Mesothelial cell of epicardium (in vitro differentiated cells): ENCODE results near the gene AK3. TPM values are rescaled to one million over a fixed set of nuclear protein-coding genes. Genes with fewer than 3 reads are reported as not detected.
"Not testable (repeated sequence)": the region's sequence is repeated elsewhere in the genome, so short reads cannot be mapped to it uniquely, and the experiment has no call there.

Experiments
- DNase-seq, 2 experiments: peaks; one replicate each; pipeline ENCODE4 v3.0.0; 2021; ENCODE audit warnings: low spot score in 2 of 2; ENCODE audit not compliant: unreplicated experiment in 2 of 2
- H3K27ac Mint-ChIP-seq: 2 replicates; pipeline ENCODE4 v1.8.0; 2021; ENCODE audit warnings: mixed read lengths
- H3K27me3 Mint-ChIP-seq: 2 replicates; pipeline ENCODE4 v1.8.0; 2021; ENCODE audit warnings: low read depth, mixed read lengths
- H3K36me3 Mint-ChIP-seq: 2 replicates; pipeline ENCODE4 v1.8.0; 2021; ENCODE audit warnings: mixed read lengths
- H3K4me1 Mint-ChIP-seq: 2 replicates; pipeline ENCODE4 v1.8.0; 2021; ENCODE audit warnings: mixed read lengths
- H3K4me3 Mint-ChIP-seq: 2 replicates; pipeline ENCODE4 v1.8.0; 2021; ENCODE audit warnings: mild to moderate bottlenecking, moderate library complexity, mixed read lengths
- H3K9me3 Mint-ChIP-seq: 2 replicates; pipeline ENCODE4 v1.8.0; 2021; ENCODE audit warnings: mixed read lengths
- CTCF ChIP-seq: fragments of 200-600 bp; sonication (generic); IDR thresholded peaks from one replicate; pipeline ENCODE4 v1.5.0; 2021; ENCODE audit warnings: antibody characterized with exemption; ENCODE audit not compliant: unreplicated experiment
- total RNA-seq: library from RNA; stranded (reverse); gene quantifications from 3 replicates; pipeline ENCODE4 v1.2.1, GENCODE V29; 2021

The AK3 gene
- total RNA-seq, 1 donor from 2014 or later = 57.2 TPM

GRCh38 chr9:4663956-4664355 is 77.0 kb downstream of the AK3 start:
- H3K36me3 Mint-ChIP-seq = peaks cover 5% of the 10 kb centered on the region
- no peak for DNase-seq
- peaks cover 50% of the 10 kb centered on the region for H3K4me1 Mint-ChIP-seq
- H3K9me3 Mint-ChIP-seq = peaks cover 3% of the 10 kb centered on the region
- H3K4me3 Mint-ChIP-seq = peak overlapping the region; percentile 2
- no peaks in the 10 kb centered on the region for H3K27me3 Mint-ChIP-seq
- H3K27ac Mint-ChIP-seq = peak overlapping the region; percentile 26
- TF ChIP-seq CTCF = no peak

GRCh38 chr9:4662989-4663792 is 77.8 kb downstream of the AK3 start:
- Mint-ChIP-seq H3K4me3 (peak overlapping the region; percentile 80), H3K27me3 (no peaks in the 10 kb centered on the region), H3K36me3 (peaks cover 5% of the 10 kb centered on the region), H3K9me3 (peaks cover 3% of the 10 kb centered on the region), H3K4me1 (peaks cover 50% of the 10 kb centered on the region), H3K27ac (peak overlapping the region; percentile 39)
- DNase-seq = no peak
- TF ChIP-seq CTCF = no peak

- Mint-ChIP-seq H3K36me3 (peaks cover 5% of the 10 kb centered on the region), H3K27ac (peak within 1 kb of the TSS; percentile 83), H3K9me3 (peaks cover 3% of the 10 kb centered on the region), H3K27me3 (no peaks in the 10 kb centered on the region), H3K4me3 (peak within 1 kb of the TSS; percentile 80), H3K4me1 (peaks cover 50% of the 10 kb centered on the region)
- DNase-seq = peak; percentile 60 to 85
- TF ChIP-seq CTCF = peak; percentile 13
Observed at GRCh38 chr9:4662108-4662988, 78.7 kb downstream of the AK3 start, which contains the start of gene PLPP6. PLPP6 (plus strand) TSS chr9:4662294; CDS start chr9:4662376, 82 bp downstream.

GRCh38 chr9:4661611-4662010 is 79.4 kb downstream of the AK3 start:
- TF ChIP-seq CTCF = no peak
- H3K27ac Mint-ChIP-seq = peak overlapping the region; percentile 83
- no peaks in the 10 kb centered on the region for H3K27me3 Mint-ChIP-seq
- peaks cover 5% of the 10 kb centered on the region for H3K36me3 Mint-ChIP-seq
- no peak for DNase-seq
- peaks cover 47% of the 10 kb centered on the region for H3K4me1 Mint-ChIP-seq
- H3K4me3 Mint-ChIP-seq = peak overlapping the region; percentile 80
- H3K9me3 Mint-ChIP-seq = peaks cover 3% of the 10 kb centered on the region

GRCh38 chr9:4661165-4661564 is 79.8 kb downstream of the AK3 start:
- peaks cover 43% of the 10 kb centered on the region for H3K4me1 Mint-ChIP-seq
- H3K27ac Mint-ChIP-seq = no peak overlapping the region
- peaks cover 5% of the 10 kb centered on the region for H3K36me3 Mint-ChIP-seq
- peak overlapping the region; percentile 80 for H3K4me3 Mint-ChIP-seq
- TF ChIP-seq CTCF = no peak
- no peak for DNase-seq
- peaks cover 3% of the 10 kb centered on the region for H3K9me3 Mint-ChIP-seq
- no peaks in the 10 kb centered on the region for H3K27me3 Mint-ChIP-seq

GRCh38 chr9:4660665-4661064 is 80.3 kb downstream of the AK3 start:
- not testable (repeated sequence) for H3K4me3 Mint-ChIP-seq
- peaks cover 38% of the 10 kb centered on the region for H3K4me1 Mint-ChIP-seq

More at GRCh38 chr9:4660665-4661064, 80.3 kb downstream of the AK3 start:
- DNase-seq, H3K36me3 Mint-ChIP-seq, H3K9me3 Mint-ChIP-seq, H3K27ac Mint-ChIP-seq, H3K27me3 Mint-ChIP-seq: not testable (repeated sequence)
